HCT116 (cell line): ENCODE results near the gene HEPACAM.

Experiments used
- CEBPB ChIP-seq: IDR thresholded peaks from 2 replicates; pipeline ENCODE4 v1.6.1; 2012; ENCODE audit warnings: low read depth
- EGR1 ChIP-seq: IDR thresholded peaks from 2 replicates; pipeline ENCODE4 v1.6.1; 2012; ENCODE audit warnings: low read depth
- EZH2 ChIP-seq: fragments of 200-600 bp; sonication (generic); IDR thresholded peaks from 2 replicates; pipeline ENCODE4 v1.6.1; 2017; ENCODE audit warnings: antibody characterized with exemption, mixed run types
- EZH2phosphoT487 ChIP-seq: fragments of 200-600 bp; IDR thresholded peaks from 2 replicates; pipeline ENCODE4 v1.6.1; 2018; ENCODE audit warnings: antibody characterized with exemption, borderline replicate concordance
- JUND ChIP-seq: IDR thresholded peaks from 2 replicates; pipeline ENCODE4 v1.6.1; 2012
- POLR2A ChIP-seq: IDR thresholded peaks from 2 replicates; pipeline ENCODE4 v1.7.0; 2011; ENCODE audit warnings: borderline replicate concordance; ENCODE audit not compliant: insufficient read depth, insufficient read length; ENCODE audit errors: extremely low read depth
- POLR2AphosphoS5 ChIP-seq: IDR thresholded peaks from 2 replicates; pipeline ENCODE4 v1.6.1; 2011; ENCODE audit warnings: mild to moderate bottlenecking, low read depth, low read length, moderate library complexity
- TF ChIP-seq, protein P1 (sequence below), 3 experiments: fragments of 200-600 bp in 1 of 3; sonication (generic) in 1 of 3; IDR thresholded peaks in 2 of 3; conservative IDR thresholded peaks in 1 of 3; 2 replicates each; pipeline ENCODE4 v1.5.1; 2012 to 2017; ENCODE audit warnings: low read depth in 2 of 3, low read length in 2 of 3, antibody characterized with exemption in 1 of 3, borderline replicate concordance in 1 of 3, control low read depth in 1 of 3, mild to moderate bottlenecking in 1 of 3, mixed read lengths in 1 of 3, mixed run types in 1 of 3, moderate library complexity in 1 of 3; ENCODE audit not compliant: insufficient read depth in 1 of 3
- TF ChIP-seq, protein P2 (sequence below): IDR thresholded peaks from 2 replicates; pipeline ENCODE4 v1.6.1; 2012

DNA sequence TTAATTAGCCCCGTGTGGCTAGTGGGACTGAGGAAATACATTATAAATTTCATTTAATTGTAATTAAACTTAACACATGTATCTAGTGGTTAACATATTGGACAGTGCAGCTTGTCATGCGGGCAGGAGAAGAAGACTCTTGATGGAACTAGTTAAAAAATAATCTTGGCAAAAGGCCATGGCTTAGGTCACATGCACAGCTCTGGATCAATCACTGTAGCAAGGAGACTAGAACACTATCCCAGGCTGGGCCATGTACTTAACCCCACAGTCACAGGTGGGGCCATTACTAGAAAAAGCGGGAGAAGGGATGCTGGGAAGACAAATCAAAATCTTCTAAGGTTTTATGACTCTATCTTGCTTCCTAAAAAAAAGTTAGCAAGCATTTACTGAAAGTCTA, 8.7 kb upstream of the HEPACAM start:
- TF ChIP-seq, protein P1, sequence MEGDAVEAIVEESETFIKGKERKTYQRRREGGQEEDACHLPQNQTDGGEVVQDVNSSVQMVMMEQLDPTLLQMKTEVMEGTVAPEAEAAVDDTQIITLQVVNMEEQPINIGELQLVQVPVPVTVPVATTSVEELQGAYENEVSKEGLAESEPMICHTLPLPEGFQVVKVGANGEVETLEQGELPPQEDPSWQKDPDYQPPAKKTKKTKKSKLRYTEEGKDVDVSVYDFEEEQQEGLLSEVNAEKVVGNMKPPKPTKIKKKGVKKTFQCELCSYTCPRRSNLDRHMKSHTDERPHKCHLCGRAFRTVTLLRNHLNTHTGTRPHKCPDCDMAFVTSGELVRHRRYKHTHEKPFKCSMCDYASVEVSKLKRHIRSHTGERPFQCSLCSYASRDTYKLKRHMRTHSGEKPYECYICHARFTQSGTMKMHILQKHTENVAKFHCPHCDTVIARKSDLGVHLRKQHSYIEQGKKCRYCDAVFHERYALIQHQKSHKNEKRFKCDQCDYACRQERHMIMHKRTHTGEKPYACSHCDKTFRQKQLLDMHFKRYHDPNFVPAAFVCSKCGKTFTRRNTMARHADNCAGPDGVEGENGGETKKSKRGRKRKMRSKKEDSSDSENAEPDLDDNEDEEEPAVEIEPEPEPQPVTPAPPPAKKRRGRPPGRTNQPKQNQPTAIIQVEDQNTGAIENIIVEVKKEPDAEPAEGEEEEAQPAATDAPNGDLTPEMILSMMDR (IDR thresholded peaks at IDR 0.05 in 2 of 3, conservative IDR thresholded peaks at IDR 0.05 in 1 of 3; ENCODE audit: borderline replicate concordance in 1 of 3, insufficient read depth in 1 of 3, low read depth in 2 of 3, low read length in 2 of 3): no peak
- TF ChIP-seq, protein P2, sequence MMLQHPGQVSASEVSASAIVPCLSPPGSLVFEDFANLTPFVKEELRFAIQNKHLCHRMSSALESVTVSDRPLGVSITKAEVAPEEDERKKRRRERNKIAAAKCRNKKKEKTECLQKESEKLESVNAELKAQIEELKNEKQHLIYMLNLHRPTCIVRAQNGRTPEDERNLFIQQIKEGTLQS: no peak
- no peak for TF ChIP-seq POLR2AphosphoS5
- TF ChIP-seq POLR2A: no peak
- no peak for TF ChIP-seq EZH2
- no peak for TF ChIP-seq EZH2phosphoT487
- no peak for TF ChIP-seq JUND
- no peak for TF ChIP-seq CEBPB
- no peak for TF ChIP-seq EGR1
